ENCODE results near the gene NHERF1. TPM values are rescaled to one million over a fixed set of nuclear protein-coding genes. Genes with fewer than 3 reads are reported as not detected.

Gene NHERF1
- total RNA-seq, 2 donors from 2014 or later: 84.1 to 133 TPM

GRCh38 chr17:74744349-74744713, 4.1 kb upstream of the NHERF1 start:
- H3K36me3 ChIP-seq: no peaks in the 10 kb centered on the region
- intact Hi-C loops (cut with DNase I): loop anchor here (2.0 kb wide), 2 partner anchors 26 to 122 kb away; no protein-coding TSS in a partner anchor
- H3K4me1 ChIP-seq (replicated peaks): no peaks in the 10 kb centered on the region
- peak overlapping the region in 1 of 2 donors; percentile 82 for H3K27ac ChIP-seq
- WGBS: 68% methylated on average over 2 of the region's 2 CpGs
- peak overlapping the region in 1 of 2 donors; percentile 19 for H3K4me3 ChIP-seq
- TF ChIP-seq POLR2A (IDR thresholded peaks at IDR 0.05) (no peak), POLR2AphosphoS5 (IDR thresholded peaks at IDR 0.05) (no peak), CTCF (IDR thresholded peaks at IDR 0.05) (no peak)
- H3K9me3 ChIP-seq: no peaks in the 10 kb centered on the region
- H3K27me3 ChIP-seq (replicated peaks; ENCODE audit: insufficient read depth): no peaks in the 10 kb centered on the region
- DNase-seq (ENCODE audit: low spot score): no peak

DNA sequence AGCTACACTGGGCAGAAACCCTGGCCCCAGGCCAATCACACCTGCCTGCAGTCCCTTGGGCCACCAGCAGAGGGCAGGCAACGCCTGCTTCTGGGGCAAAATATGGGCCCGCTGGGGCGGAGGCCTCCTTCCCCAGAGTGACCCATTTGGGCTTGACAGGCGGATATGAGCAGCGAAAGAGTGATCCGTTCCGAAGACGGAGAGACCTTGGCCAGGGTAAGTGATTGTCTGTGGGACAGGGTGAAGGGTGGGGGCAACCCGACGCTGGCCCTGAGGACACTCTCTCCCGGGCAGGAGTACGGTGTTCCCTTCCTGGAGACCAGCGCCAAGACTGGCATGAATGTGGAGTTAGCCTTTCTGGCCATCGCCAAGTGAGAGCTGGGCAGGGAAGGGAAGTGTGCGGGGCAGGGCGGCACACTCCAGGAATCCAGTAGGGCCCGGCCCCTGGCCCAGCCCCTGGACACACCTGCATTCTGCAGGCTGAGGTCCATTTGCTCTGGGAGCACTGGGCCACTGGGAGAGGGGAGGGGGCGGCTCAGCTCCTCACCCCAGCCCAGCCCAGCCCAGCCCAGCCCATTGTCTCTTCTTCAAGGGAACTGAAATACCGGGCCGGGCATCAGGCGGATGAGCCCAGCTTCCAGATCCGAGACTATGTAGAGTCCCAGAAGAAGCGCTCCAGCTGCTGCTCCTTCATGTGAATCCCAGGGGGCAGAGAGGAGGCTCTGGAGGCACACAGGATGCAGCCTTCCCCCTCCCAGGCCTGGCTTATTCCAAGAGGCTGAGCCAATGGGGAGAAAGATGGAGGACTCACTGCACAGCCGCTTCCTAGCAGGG, 3.5 kb upstream of the NHERF1 start:
- peak; percentile 86 for DNase-seq (ENCODE audit: low spot score)
- H3K36me3 ChIP-seq: no peaks in the 10 kb centered on the region
- H3K4me3 ChIP-seq: peak overlapping the region in 1 of 2 donors; percentile 19
- WGBS: 35% methylated on average over 24 of the region's 24 CpGs
- TF ChIP-seq CTCF (IDR thresholded peaks at IDR 0.05) (peak; percentile 100), POLR2AphosphoS5 (IDR thresholded peaks at IDR 0.05) (peak; percentile 88), POLR2A (IDR thresholded peaks at IDR 0.05) (no peak)
- peak overlapping the region; percentile 82 to 84 for H3K27ac ChIP-seq
- H3K9me3 ChIP-seq: no peaks in the 10 kb centered on the region
- intact Hi-C loops (cut with DNase I): loop anchor here (2.0 kb wide), 2 partner anchors 26 to 122 kb away; no protein-coding TSS in a partner anchor
- H3K27me3 ChIP-seq (replicated peaks; ENCODE audit: insufficient read depth): no peaks in the 10 kb centered on the region
- no peaks in the 10 kb centered on the region for H3K4me1 ChIP-seq (replicated peaks)

GRCh38 chr17:74745548-74746177, 2.8 kb upstream of the NHERF1 start:
- Histone ChIP-seq H3K4me1 (replicated peaks) (no peaks in the 10 kb centered on the region), H3K27me3 (replicated peaks; ENCODE audit: insufficient read depth) (no peaks in the 10 kb centered on the region), H3K4me3 (no peak overlapping the region), H3K27ac (peak overlapping the region; percentile 82 to 84), H3K9me3 (no peaks in the 10 kb centered on the region), H3K36me3 (no peaks in the 10 kb centered on the region)
- intact Hi-C loops (cut with DNase I): loop anchor here (2.0 kb wide), 2 partner anchors 25 to 121 kb away; no protein-coding TSS in a partner anchor
- WGBS: 90% methylated on average over 8 of the region's 8 CpGs
- no peak for DNase-seq (ENCODE audit: low spot score)
- no peak for TF ChIP-seq POLR2AphosphoS5 (IDR thresholded peaks at IDR 0.05)
- TF ChIP-seq POLR2A (IDR thresholded peaks at IDR 0.05): no peak
- TF ChIP-seq CTCF (IDR thresholded peaks at IDR 0.05): no peak

GRCh38 chr17:74746376-74746775, 2.1 kb upstream of the NHERF1 start:
- 82% methylated on average over 5 of the region's 5 CpGs for WGBS
- no peak for DNase-seq (ENCODE audit: low spot score)
- intact Hi-C loops (cut with DNase I): no loop called here
- Histone ChIP-seq H3K4me1 (replicated peaks) (peaks cover 7% of the 10 kb centered on the region), H3K9me3 (no peaks in the 10 kb centered on the region), H3K36me3 (no peaks in the 10 kb centered on the region), H3K4me3 (no peak overlapping the region), H3K27ac (no peak overlapping the region), H3K27me3 (replicated peaks; ENCODE audit: insufficient read depth) (no peaks in the 10 kb centered on the region)
- TF ChIP-seq CTCF (IDR thresholded peaks at IDR 0.05): no peak
- TF ChIP-seq POLR2AphosphoS5 (IDR thresholded peaks at IDR 0.05): no peak
- TF ChIP-seq POLR2A (IDR thresholded peaks at IDR 0.05): no peak

Measured in prostate gland (tissue), 2 donors.